ENCODE results near the gene KHK.

DNA sequence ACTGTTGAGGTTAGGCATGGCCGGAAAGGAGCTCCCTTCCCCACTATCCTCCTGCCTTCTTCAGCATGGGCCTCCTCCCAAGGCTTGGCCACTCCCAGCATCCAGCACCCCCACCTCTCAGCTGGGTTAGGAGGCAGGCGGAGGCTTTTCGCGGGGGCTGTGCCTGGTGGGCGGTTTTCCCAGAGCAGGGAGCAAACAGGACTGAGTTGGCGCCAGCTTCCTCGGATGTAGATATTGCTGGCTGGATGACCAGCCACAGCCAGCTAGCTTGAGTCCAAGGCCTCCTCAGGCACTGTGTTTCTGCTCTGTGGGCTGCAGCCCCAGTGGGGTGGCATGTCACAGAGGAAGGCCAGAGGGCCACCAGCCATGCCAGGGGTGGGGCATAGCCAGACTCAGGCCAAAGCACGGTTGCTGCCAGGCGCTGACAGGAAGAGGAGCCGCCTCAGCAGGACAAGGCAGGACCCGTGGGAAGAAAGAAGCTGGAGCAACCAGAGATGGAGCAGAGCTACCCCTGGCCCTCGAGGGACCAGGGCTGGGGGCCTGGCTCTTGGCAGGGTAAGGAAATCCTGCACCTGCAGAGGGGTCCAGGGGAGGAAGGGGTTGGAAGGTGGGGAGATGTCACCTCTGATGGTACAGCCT is 62.3 kb downstream of the KHK start, which contains the start of gene TCF23:
- TF ChIP-seq POLR2AphosphoS5 (IDR thresholded peaks at IDR 0.05) = no peak
- TF ChIP-seq, protein P1, sequence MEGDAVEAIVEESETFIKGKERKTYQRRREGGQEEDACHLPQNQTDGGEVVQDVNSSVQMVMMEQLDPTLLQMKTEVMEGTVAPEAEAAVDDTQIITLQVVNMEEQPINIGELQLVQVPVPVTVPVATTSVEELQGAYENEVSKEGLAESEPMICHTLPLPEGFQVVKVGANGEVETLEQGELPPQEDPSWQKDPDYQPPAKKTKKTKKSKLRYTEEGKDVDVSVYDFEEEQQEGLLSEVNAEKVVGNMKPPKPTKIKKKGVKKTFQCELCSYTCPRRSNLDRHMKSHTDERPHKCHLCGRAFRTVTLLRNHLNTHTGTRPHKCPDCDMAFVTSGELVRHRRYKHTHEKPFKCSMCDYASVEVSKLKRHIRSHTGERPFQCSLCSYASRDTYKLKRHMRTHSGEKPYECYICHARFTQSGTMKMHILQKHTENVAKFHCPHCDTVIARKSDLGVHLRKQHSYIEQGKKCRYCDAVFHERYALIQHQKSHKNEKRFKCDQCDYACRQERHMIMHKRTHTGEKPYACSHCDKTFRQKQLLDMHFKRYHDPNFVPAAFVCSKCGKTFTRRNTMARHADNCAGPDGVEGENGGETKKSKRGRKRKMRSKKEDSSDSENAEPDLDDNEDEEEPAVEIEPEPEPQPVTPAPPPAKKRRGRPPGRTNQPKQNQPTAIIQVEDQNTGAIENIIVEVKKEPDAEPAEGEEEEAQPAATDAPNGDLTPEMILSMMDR (IDR thresholded peaks at IDR 0.05) = no peak

Measured in prostate gland (tissue), 2 donors.